Measurements from ENCODE around the gene NOLC1. TPM values are rescaled to one million over a fixed set of nuclear protein-coding genes. Genes with fewer than 3 reads are reported as not detected.
A peak's percentile ranks its signal among the peaks of the same experiment; 100 is the strongest.

NOLC1 gene
- total and polyA plus RNA-seq, 2 of the 13 experiments (the other 11 are each of a cell fraction or from before 2014, with no cell fraction given): 50.6 to 81.0 TPM

DNA sequence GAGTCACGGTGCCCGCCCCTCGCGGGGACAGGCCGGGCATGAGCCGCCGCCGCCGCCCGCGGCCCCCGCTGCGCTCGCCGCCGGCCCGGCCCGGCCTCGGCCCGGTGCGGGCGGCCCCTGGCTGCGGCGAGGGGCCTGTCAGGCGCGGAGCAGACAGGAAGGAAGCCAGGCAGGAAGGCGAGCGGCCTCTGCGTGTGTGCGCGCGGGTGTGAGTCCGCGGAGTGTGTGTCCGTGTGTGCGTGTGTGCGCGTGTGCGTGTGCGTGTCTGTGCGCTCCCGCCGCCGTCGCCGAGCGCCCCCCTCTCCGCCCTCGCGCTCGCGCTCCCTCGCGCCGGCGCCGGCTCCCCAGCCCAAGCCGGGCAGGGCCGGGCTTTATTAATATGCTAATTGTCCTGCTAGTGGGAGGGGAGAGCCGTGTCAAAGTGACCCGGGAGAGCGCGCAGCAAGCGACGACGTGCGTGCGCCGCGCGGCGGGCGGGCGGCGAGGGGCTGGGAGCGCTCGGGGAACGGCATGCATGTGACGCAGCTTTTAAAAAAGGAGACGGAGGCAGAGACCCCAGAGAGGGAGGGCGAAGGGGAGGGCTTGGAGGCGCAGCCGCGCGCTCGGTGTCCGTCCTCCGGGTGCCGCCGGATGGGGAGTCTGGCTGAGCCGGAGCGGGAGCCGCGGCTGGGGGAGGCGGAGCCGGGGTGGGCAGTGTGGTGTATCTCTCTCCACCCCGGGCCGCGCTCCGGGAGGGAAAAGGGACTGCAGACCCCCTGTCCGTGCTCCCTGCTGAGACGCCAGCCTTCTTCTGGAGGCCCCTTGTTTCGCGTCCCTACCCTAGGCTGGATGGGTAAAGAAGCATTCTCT lies 31.8 kb upstream of the NOLC1 start, which contains the start of gene LDB1 (continued):
- TF ChIP-seq, protein P1, sequence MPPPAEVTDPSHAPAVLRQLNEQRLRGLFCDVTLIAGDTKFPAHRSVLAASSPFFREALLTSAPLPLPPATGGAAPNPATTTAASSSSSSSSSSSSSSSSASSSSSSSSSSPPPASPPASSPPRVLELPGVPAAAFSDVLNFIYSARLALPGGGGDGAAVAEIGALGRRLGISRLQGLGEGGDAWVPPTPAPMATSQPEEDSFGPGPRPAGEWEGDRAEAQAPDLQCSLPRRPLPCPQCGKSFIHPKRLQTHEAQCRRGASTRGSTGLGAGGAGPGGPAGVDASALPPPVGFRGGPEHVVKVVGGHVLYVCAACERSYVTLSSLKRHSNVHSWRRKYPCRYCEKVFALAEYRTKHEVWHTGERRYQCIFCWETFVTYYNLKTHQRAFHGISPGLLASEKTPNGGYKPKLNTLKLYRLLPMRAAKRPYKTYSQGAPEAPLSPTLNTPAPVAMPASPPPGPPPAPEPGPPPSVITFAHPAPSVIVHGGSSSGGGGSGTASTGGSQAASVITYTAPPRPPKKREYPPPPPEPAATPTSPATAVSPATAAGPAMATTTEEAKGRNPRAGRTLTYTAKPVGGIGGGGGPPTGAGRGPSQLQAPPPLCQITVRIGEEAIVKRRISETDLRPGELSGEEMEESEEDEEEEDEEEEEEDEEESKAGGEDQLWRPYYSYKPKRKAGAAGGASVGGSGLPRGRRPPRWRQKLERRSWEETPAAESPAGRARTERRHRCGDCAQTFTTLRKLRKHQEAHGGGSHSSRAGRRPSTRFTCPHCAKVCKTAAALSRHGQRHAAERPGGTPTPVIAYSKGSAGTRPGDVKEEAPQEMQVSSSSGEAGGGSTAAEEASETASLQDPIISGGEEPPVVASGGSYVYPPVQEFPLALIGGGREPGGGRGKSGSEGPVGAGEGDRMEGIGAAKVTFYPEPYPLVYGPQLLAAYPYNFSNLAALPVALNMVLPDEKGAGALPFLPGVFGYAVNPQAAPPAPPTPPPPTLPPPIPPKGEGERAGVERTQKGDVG (CRISPR knock-in tag; IDR thresholded peaks at IDR 0.05; ENCODE audit: borderline replicate concordance): no peak
- TF ChIP-seq ZFY (CRISPR knock-in tag; IDR thresholded peaks at IDR 0.05) (peak; percentile 74), NFE2L2 (IDR thresholded peaks at IDR 0.05; ENCODE audit: low read length) (no peak), ZNF557 (CRISPR knock-in tag; IDR thresholded peaks at IDR 0.05) (no peak), HOXA9 (CRISPR knock-in tag; IDR thresholded peaks at IDR 0.05; ENCODE audit: borderline replicate concordance) (no peak), RFXAP (CRISPR knock-in tag; IDR thresholded peaks at IDR 0.05; ENCODE audit: borderline replicate concordance) (no peak), ZBTB7B (CRISPR knock-in tag; IDR thresholded peaks at IDR 0.05) (no peak), ZNF788 (CRISPR knock-in tag; IDR thresholded peaks at IDR 0.05; ENCODE audit: borderline replicate concordance) (no peak; the same call in 1 of the 2 replicates), SCMH1 (CRISPR knock-in tag; IDR thresholded peaks at IDR 0.05; ENCODE audit: borderline replicate concordance) (no peak)
- TF ChIP-seq, protein P2, sequence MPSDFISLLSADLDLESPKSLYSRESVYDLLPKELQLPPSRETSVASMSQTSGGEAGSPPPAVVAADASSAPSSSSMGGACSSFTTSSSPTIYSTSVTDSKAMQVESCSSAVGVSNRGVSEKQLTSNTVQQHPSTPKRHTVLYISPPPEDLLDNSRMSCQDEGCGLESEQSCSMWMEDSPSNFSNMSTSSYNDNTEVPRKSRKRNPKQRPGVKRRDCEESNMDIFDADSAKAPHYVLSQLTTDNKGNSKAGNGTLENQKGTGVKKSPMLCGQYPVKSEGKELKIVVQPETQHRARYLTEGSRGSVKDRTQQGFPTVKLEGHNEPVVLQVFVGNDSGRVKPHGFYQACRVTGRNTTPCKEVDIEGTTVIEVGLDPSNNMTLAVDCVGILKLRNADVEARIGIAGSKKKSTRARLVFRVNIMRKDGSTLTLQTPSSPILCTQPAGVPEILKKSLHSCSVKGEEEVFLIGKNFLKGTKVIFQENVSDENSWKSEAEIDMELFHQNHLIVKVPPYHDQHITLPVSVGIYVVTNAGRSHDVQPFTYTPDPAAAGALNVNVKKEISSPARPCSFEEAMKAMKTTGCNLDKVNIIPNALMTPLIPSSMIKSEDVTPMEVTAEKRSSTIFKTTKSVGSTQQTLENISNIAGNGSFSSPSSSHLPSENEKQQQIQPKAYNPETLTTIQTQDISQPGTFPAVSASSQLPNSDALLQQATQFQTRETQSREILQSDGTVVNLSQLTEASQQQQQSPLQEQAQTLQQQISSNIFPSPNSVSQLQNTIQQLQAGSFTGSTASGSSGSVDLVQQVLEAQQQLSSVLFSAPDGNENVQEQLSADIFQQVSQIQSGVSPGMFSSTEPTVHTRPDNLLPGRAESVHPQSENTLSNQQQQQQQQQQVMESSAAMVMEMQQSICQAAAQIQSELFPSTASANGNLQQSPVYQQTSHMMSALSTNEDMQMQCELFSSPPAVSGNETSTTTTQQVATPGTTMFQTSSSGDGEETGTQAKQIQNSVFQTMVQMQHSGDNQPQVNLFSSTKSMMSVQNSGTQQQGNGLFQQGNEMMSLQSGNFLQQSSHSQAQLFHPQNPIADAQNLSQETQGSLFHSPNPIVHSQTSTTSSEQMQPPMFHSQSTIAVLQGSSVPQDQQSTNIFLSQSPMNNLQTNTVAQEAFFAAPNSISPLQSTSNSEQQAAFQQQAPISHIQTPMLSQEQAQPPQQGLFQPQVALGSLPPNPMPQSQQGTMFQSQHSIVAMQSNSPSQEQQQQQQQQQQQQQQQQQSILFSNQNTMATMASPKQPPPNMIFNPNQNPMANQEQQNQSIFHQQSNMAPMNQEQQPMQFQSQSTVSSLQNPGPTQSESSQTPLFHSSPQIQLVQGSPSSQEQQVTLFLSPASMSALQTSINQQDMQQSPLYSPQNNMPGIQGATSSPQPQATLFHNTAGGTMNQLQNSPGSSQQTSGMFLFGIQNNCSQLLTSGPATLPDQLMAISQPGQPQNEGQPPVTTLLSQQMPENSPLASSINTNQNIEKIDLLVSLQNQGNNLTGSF (CRISPR knock-in tag; IDR thresholded peaks at IDR 0.05): no peak
- TF ChIP-seq, protein P3, sequence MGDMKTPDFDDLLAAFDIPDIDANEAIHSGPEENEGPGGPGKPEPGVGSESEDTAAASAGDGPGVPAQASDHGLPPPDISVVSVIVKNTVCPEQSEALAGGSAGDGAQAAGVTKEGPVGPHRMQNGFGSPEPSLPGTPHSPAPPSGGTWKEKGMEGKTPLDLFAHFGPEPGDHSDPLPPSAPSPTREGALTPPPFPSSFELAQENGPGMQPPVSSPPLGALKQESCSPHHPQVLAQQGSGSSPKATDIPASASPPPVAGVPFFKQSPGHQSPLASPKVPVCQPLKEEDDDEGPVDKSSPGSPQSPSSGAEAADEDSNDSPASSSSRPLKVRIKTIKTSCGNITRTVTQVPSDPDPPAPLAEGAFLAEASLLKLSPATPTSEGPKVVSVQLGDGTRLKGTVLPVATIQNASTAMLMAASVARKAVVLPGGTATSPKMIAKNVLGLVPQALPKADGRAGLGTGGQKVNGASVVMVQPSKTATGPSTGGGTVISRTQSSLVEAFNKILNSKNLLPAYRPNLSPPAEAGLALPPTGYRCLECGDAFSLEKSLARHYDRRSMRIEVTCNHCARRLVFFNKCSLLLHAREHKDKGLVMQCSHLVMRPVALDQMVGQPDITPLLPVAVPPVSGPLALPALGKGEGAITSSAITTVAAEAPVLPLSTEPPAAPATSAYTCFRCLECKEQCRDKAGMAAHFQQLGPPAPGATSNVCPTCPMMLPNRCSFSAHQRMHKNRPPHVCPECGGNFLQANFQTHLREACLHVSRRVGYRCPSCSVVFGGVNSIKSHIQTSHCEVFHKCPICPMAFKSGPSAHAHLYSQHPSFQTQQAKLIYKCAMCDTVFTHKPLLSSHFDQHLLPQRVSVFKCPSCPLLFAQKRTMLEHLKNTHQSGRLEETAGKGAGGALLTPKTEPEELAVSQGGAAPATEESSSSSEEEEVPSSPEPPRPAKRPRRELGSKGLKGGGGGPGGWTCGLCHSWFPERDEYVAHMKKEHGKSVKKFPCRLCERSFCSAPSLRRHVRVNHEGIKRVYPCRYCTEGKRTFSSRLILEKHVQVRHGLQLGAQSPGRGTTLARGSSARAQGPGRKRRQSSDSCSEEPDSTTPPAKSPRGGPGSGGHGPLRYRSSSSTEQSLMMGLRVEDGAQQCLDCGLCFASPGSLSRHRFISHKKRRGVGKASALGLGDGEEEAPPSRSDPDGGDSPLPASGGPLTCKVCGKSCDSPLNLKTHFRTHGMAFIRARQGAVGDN (CRISPR knock-in tag; IDR thresholded peaks at IDR 0.05): peak; percentile 82
- TF ChIP-seq, protein P4, sequence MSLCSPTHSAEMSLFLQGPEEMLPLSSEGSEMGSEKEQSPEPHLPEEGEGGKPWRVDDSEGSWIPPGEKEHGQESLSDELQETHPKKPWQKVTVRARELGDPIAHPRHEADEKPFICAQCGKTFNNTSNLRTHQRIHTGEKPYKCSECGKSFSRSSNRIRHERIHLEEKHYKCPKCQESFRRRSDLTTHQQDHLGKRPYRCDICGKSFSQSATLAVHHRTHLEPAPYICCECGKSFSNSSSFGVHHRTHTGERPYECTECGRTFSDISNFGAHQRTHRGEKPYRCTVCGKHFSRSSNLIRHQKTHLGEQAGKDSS (CRISPR knock-in tag; IDR thresholded peaks at IDR 0.05; ENCODE audit: borderline replicate concordance, low read depth): no peak
- TF ChIP-seq, protein P5, sequence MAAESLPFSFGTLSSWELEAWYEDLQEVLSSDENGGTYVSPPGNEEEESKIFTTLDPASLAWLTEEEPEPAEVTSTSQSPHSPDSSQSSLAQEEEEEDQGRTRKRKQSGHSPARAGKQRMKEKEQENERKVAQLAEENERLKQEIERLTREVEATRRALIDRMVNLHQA (CRISPR knock-in tag; IDR thresholded peaks at IDR 0.05): no peak

Data from HepG2 (cell line).